HG03139 (cell line): ENCODE measurements around the gene SLC9A3.
"Not testable (repeated sequence)": the region's sequence is repeated elsewhere in the genome, so short reads cannot be mapped to it uniquely, and the experiment has no call there.

ENCODE experiments used
- ATAC-seq: cut with Tn5 transposase; IDR thresholded peaks from one replicate; pipeline ENCODE4 v1.9.1; 2021; ENCODE audit not compliant: unreplicated experiment

Gene SLC9A3

GRCh38 chr5:524234-524972 lies at the start of gene SLC9A3:
Gene SLC9A3 (minus strand): TSS chr5:524449.
- no peak for ATAC-seq

GRCh38 chr5:573976-574375 lies 49.7 kb upstream of the SLC9A3 start:
- no peak for ATAC-seq

GRCh38 chr5:573206-573605 lies 49.0 kb upstream of the SLC9A3 start:
- no peak for ATAC-seq

GRCh38 chr5:572398-573019 lies 48.3 kb upstream of the SLC9A3 start:
- ATAC-seq: no peak

- no peak for ATAC-seq
Measured at GRCh38 chr5:571791-572190, 47.5 kb upstream of the SLC9A3 start.

GRCh38 chr5:570886-571285 lies 46.6 kb upstream of the SLC9A3 start:
- no peak for ATAC-seq

GRCh38 chr5:570446-570845 lies 46.2 kb upstream of the SLC9A3 start:
- ATAC-seq: no peak

GRCh38 chr5:569868-570361 lies 45.7 kb upstream of the SLC9A3 start:
- ATAC-seq: no peak

- ATAC-seq: no peak
Measured at GRCh38 chr5:569358-569867, 45.2 kb upstream of the SLC9A3 start.

GRCh38 chr5:568809-569208 lies 44.6 kb upstream of the SLC9A3 start:
- ATAC-seq: no peak

- no peak for ATAC-seq
Measured at GRCh38 chr5:568061-568781, 44.0 kb upstream of the SLC9A3 start.

- no peak for ATAC-seq
Measured at GRCh38 chr5:567664-568060, 43.4 kb upstream of the SLC9A3 start.

- ATAC-seq: no peak
Measured at GRCh38 chr5:566636-567309, 42.5 kb upstream of the SLC9A3 start.

- no peak for ATAC-seq
Measured at GRCh38 chr5:565782-566440, 41.7 kb upstream of the SLC9A3 start.

GRCh38 chr5:561408-561807 lies 37.2 kb upstream of the SLC9A3 start:
- no peak for ATAC-seq

- no peak for ATAC-seq
Measured at GRCh38 chr5:560792-561166, 36.5 kb upstream of the SLC9A3 start.

GRCh38 chr5:558871-559503 lies 34.7 kb upstream of the SLC9A3 start:
- ATAC-seq: no peak

- no peak for ATAC-seq
Measured at GRCh38 chr5:558326-558725, 34.1 kb upstream of the SLC9A3 start.

GRCh38 chr5:557917-558316 lies 33.7 kb upstream of the SLC9A3 start:
- not testable (repeated sequence) for ATAC-seq

- no peak for ATAC-seq
Measured at GRCh38 chr5:556909-557441, 32.7 kb upstream of the SLC9A3 start.
